ENCODE data around the gene FBXL16.

DNA sequence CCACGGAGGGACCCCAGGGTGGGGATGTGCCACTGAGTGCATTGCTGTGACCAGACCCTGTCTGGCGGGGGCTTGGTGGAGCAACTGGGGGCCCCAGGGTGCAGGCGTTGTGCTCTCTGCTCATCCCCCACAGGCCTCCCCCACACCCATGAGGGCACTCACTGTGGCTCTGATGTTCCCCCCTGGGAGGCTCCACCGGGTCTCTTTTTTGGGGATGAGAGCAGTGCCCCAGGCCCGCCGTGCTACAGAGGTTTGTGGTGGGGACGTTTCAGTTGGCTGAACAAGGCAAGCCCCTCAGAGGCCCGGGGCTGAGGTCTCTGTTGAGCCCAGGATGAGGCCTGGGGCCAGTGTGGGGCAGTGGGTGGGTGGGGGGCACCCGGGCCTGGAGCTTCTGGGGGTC is 18.1 kb upstream of the FBXL16 start:
- TF ChIP-seq, protein P1, sequence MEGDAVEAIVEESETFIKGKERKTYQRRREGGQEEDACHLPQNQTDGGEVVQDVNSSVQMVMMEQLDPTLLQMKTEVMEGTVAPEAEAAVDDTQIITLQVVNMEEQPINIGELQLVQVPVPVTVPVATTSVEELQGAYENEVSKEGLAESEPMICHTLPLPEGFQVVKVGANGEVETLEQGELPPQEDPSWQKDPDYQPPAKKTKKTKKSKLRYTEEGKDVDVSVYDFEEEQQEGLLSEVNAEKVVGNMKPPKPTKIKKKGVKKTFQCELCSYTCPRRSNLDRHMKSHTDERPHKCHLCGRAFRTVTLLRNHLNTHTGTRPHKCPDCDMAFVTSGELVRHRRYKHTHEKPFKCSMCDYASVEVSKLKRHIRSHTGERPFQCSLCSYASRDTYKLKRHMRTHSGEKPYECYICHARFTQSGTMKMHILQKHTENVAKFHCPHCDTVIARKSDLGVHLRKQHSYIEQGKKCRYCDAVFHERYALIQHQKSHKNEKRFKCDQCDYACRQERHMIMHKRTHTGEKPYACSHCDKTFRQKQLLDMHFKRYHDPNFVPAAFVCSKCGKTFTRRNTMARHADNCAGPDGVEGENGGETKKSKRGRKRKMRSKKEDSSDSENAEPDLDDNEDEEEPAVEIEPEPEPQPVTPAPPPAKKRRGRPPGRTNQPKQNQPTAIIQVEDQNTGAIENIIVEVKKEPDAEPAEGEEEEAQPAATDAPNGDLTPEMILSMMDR (IDR thresholded peaks at IDR 0.05; ENCODE audit: borderline replicate concordance, extremely low read depth, low read length, poor library complexity, severe bottlenecking) = no peak
- TF ChIP-seq EZH2 (IDR thresholded peaks at IDR 0.05; ENCODE audit: borderline replicate concordance, low read depth, low read length, severe bottlenecking) = no peak
